SK-N-SH treated with all-trans-retinoic acid at 6 μM for 48 hours (cell line): ENCODE results near the gene HRAS.

ENCODE experiments used
- ATAC-seq: fragments of 200-7000 bp; cut with Tn5 transposase; 3 replicates; pipeline ENCODE4 v1.9.1; 2020; ENCODE audit warnings: mild to moderate bottlenecking, moderate library complexity
- ARNTL ChIP-seq: fragments of 450-650 bp; formaldehyde crosslinking; IDR thresholded peaks from 2 replicates; pipeline ENCODE4 v1.5.0; 2020; ENCODE audit warnings: low read depth, mild to moderate bottlenecking, moderate library complexity, borderline replicate concordance
- BACH2 ChIP-seq: fragments of 250-450 bp; sonication (Bioruptor Pico); IDR thresholded peaks from 2 replicates; pipeline ENCODE4 v1.9.0; 2021; ENCODE audit warnings: mild to moderate bottlenecking, borderline replicate concordance
- CSDC2 ChIP-seq: fragments of 250-450 bp; sonication (Bioruptor Pico); IDR thresholded peaks from 2 replicates; pipeline ENCODE4 v1.5.0; 2020; ENCODE audit warnings: mild to moderate bottlenecking, moderate library complexity
- ESRRG ChIP-seq: fragments of 250-450 bp; sonication (Bioruptor Pico); IDR thresholded peaks from 2 replicates; pipeline ENCODE4 v1.6.1; 2021; ENCODE audit warnings: mild to moderate bottlenecking
- GLIS3 ChIP-seq: fragments of 250-450 bp; sonication (Bioruptor Pico); IDR thresholded peaks from 2 replicates; pipeline ENCODE4 v1.5.0; 2020; ENCODE audit warnings: mild to moderate bottlenecking, moderate library complexity
- ISL1 ChIP-seq: fragments of 250-450 bp; sonication (Bioruptor Pico); IDR thresholded peaks from 2 replicates; pipeline ENCODE4 v2.1.2; 2022; ENCODE audit warnings: mild to moderate bottlenecking, moderate library complexity
- OSR1 ChIP-seq: fragments of 250-450 bp; sonication (Bioruptor Pico); IDR thresholded peaks from 2 replicates; pipeline ENCODE4 v1.8.0; 2022; ENCODE audit warnings: moderate library complexity, mild to moderate bottlenecking, inconsistent platforms
- PPARA ChIP-seq: fragments of 250-450 bp; sonication (Bioruptor Pico); IDR thresholded peaks from 2 replicates; pipeline ENCODE4 v1.5.0; 2020; ENCODE audit warnings: mild to moderate bottlenecking, borderline replicate concordance
- RARB ChIP-seq: fragments of 250-450 bp; sonication (Bioruptor Pico); IDR thresholded peaks from 2 replicates; pipeline ENCODE4 v1.8.0; 2021; ENCODE audit warnings: mild to moderate bottlenecking, moderate library complexity
- SNAI2 ChIP-seq: fragments of 250-450 bp; sonication (Bioruptor Pico); IDR thresholded peaks from 2 replicates; pipeline ENCODE4 v1.5.0; 2020; ENCODE audit warnings: mild to moderate bottlenecking, moderate library complexity
- TCF4 ChIP-seq: fragments of 250-450 bp; sonication (Bioruptor Pico); IDR thresholded peaks from 2 replicates; pipeline ENCODE4 v1.8.0; 2021; ENCODE audit warnings: mild to moderate bottlenecking, moderate library complexity, borderline replicate concordance
- TOX ChIP-seq: fragments of 250-450 bp; sonication (Bioruptor Pico); IDR thresholded peaks from 2 replicates; pipeline ENCODE4 v1.8.0; 2021; ENCODE audit warnings: mild to moderate bottlenecking, moderate library complexity, borderline replicate concordance
- ZC3H10 ChIP-seq: fragments of 250-450 bp; sonication (Bioruptor Pico); IDR thresholded peaks from 2 replicates; pipeline ENCODE4 v1.5.1; 2021; ENCODE audit warnings: mild to moderate bottlenecking, moderate library complexity
- ZFP3 ChIP-seq: fragments of 250-450 bp; sonication (Bioruptor Pico); IDR thresholded peaks from 2 replicates; pipeline ENCODE4 v1.5.0; 2020; ENCODE audit warnings: mild to moderate bottlenecking, moderate library complexity
- ZFP30 ChIP-seq: fragments of 450-650 bp; formaldehyde crosslinking; IDR thresholded peaks from 2 replicates; pipeline ENCODE4 v1.5.0; 2022; ENCODE audit warnings: mild to moderate bottlenecking, moderate library complexity
- ZNF565 ChIP-seq: fragments of 450-650 bp; formaldehyde crosslinking; conservative IDR thresholded peaks from 2 replicates; pipeline ENCODE4 v1.5.0; 2020; ENCODE audit warnings: low read depth, mild to moderate bottlenecking, moderate library complexity
- ZNF70 ChIP-seq: fragments of 450-650 bp; formaldehyde crosslinking; IDR thresholded peaks from 2 replicates; pipeline ENCODE4 v1.5.0; 2020; ENCODE audit warnings: mild to moderate bottlenecking, moderate library complexity
- ZNF8 ChIP-seq: fragments of 450-650 bp; formaldehyde crosslinking; IDR thresholded peaks from 2 replicates; pipeline ENCODE4 v1.5.0; 2020; ENCODE audit warnings: mild to moderate bottlenecking, moderate library complexity
- TF ChIP-seq, protein P1 (sequence below): fragments of 250-450 bp; sonication (Bioruptor Pico); IDR thresholded peaks from 2 replicates; pipeline ENCODE4 v1.5.1; 2020; ENCODE audit warnings: low read depth, mild to moderate bottlenecking, moderate library complexity
- TF ChIP-seq, protein P2 (sequence below): fragments of 250-450 bp; sonication (Bioruptor Pico); IDR thresholded peaks from 2 replicates; pipeline ENCODE4 v1.5.0; 2020; ENCODE audit warnings: mild to moderate bottlenecking, moderate library complexity
- TF ChIP-seq, protein P3 (sequence below): fragments of 250-450 bp; sonication (Bioruptor Pico); IDR thresholded peaks from 2 replicates; pipeline ENCODE4 v1.8.0; 2021; ENCODE audit warnings: low read depth, mild to moderate bottlenecking, moderate library complexity, borderline replicate concordance
- TF ChIP-seq, protein P4 (sequence below): fragments of 250-450 bp; sonication (Bioruptor Pico); IDR thresholded peaks from 2 replicates; pipeline ENCODE4 v1.5.1; 2021; ENCODE audit warnings: mild to moderate bottlenecking, moderate library complexity
- TF ChIP-seq, protein P5 (sequence below): fragments of 250-450 bp; sonication (Bioruptor Pico); IDR thresholded peaks from 2 replicates; pipeline ENCODE4 v1.8.0; 2020; ENCODE audit warnings: mild to moderate bottlenecking, moderate library complexity, borderline replicate concordance

Gene HRAS

DNA sequence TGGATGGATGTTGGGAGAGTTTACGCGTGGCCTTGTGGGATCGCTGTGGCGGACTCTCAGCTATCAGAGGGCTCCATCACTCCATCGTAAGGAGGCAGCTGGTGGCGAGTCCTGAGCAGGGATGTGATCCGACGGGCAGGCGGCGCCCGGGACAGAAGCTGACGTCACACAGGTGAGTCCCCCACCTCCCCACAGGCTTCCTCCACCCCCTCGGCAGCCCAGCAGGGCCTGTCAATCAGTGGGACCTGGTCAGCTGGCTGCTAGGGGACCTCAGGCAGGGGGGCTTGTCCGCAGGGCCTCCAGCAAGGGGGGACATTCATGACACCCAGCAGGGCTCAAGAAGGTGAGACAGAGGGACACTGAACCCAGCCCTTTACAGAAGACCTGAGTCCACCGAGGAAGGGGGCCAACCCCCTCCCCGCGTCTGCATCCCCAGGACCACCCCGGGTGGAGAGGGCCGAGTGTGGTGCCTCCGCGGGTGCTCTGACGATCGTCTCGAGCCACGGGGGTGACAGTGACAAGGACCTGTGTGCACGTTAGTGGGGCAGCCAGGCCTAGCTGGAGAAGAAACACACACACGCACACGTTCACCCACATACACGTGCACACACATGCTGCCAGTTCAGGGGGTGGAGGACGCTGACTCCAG lies 7.1 kb downstream of the HRAS start:
- TF ChIP-seq ISL1 (CRISPR knock-in tag) (no peak), RARB (no peak), ZFP3 (no peak), GLIS3 (CRISPR knock-in tag) (no peak), CSDC2 (no peak), TOX (CRISPR knock-in tag) (no peak), TCF4 (CRISPR knock-in tag) (no peak), ZNF8 (CRISPR knock-in tag) (no peak), PPARA (CRISPR knock-in tag) (no peak), ZC3H10 (CRISPR knock-in tag) (no peak), ZNF70 (CRISPR knock-in tag) (no peak), ZNF565 (CRISPR knock-in tag) (no peak), ARNTL (CRISPR knock-in tag) (no peak), ESRRG (no peak), BACH2 (CRISPR knock-in tag) (no peak)
- TF ChIP-seq, protein P1, sequence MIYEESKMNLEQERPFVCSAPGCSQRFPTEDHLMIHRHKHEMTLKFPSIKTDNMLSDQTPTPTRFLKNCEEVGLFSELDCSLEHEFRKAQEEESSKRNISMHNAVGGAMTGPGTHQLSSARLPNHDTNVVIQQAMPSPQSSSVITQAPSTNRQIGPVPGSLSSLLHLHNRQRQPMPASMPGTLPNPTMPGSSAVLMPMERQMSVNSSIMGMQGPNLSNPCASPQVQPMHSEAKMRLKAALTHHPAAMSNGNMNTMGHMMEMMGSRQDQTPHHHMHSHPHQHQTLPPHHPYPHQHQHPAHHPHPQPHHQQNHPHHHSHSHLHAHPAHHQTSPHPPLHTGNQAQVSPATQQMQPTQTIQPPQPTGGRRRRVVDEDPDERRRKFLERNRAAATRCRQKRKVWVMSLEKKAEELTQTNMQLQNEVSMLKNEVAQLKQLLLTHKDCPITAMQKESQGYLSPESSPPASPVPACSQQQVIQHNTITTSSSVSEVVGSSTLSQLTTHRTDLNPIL (CRISPR knock-in tag) = no peak
- TF ChIP-seq, protein P2, sequence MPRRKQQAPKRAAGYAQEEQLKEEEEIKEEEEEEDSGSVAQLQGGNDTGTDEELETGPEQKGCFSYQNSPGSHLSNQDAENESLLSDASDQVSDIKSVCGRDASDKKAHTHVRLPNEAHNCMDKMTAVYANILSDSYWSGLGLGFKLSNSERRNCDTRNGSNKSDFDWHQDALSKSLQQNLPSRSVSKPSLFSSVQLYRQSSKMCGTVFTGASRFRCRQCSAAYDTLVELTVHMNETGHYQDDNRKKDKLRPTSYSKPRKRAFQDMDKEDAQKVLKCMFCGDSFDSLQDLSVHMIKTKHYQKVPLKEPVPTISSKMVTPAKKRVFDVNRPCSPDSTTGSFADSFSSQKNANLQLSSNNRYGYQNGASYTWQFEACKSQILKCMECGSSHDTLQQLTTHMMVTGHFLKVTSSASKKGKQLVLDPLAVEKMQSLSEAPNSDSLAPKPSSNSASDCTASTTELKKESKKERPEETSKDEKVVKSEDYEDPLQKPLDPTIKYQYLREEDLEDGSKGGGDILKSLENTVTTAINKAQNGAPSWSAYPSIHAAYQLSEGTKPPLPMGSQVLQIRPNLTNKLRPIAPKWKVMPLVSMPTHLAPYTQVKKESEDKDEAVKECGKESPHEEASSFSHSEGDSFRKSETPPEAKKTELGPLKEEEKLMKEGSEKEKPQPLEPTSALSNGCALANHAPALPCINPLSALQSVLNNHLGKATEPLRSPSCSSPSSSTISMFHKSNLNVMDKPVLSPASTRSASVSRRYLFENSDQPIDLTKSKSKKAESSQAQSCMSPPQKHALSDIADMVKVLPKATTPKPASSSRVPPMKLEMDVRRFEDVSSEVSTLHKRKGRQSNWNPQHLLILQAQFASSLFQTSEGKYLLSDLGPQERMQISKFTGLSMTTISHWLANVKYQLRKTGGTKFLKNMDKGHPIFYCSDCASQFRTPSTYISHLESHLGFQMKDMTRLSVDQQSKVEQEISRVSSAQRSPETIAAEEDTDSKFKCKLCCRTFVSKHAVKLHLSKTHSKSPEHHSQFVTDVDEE = no peak
- TF ChIP-seq, protein P3, sequence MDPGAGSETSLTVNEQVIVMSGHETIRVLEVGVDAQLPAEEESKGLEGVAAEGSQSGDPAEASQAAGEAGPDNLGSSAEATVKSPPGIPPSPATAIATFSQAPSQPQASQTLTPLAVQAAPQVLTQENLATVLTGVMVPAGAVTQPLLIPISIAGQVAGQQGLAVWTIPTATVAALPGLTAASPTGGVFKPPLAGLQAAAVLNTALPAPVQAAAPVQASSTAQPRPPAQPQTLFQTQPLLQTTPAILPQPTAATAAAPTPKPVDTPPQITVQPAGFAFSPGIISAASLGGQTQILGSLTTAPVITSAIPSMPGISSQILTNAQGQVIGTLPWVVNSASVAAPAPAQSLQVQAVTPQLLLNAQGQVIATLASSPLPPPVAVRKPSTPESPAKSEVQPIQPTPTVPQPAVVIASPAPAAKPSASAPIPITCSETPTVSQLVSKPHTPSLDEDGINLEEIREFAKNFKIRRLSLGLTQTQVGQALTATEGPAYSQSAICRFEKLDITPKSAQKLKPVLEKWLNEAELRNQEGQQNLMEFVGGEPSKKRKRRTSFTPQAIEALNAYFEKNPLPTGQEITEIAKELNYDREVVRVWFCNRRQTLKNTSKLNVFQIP (CRISPR knock-in tag) = no peak
- ATAC-seq = no peak

DNA sequence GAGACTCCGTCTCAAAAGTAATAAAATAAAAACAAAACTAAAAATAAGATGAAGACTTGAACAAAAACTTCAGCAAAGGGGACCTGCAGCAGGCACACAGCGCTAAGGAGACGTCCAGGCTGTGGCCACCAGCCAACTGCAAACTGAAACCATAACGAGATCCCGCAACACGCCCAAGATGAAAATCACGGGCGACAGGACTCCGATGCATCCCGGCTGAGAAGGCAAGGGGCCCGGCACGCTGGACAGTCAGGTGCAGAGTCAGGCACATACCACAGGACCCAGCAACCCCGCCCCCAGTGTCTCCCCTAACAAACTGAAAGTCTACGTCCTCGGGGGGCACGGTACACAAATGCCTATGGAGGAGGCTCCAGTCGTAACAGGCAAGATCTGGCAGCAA lies 9.2 kb downstream of the HRAS start:
- TF ChIP-seq, protein P4, sequence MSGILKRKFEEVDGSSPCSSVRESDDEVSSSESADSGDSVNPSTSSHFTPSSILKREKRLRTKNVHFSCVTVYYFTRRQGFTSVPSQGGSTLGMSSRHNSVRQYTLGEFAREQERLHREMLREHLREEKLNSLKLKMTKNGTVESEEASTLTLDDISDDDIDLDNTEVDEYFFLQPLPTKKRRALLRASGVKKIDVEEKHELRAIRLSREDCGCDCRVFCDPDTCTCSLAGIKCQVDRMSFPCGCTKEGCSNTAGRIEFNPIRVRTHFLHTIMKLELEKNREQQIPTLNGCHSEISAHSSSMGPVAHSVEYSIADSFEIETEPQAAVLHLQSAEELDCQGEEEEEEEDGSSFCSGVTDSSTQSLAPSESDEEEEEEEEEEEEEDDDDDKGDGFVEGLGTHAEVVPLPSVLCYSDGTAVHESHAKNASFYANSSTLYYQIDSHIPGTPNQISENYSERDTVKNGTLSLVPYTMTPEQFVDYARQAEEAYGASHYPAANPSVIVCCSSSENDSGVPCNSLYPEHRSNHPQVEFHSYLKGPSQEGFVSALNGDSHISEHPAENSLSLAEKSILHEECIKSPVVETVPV (CRISPR knock-in tag) = no peak
- TF ChIP-seq ZC3H10 (CRISPR knock-in tag) (no peak), RARB (no peak), CSDC2 (no peak), TOX (CRISPR knock-in tag) (no peak), ZNF565 (CRISPR knock-in tag) (no peak), ZFP30 (CRISPR knock-in tag) (no peak), TCF4 (CRISPR knock-in tag) (no peak), ZNF8 (CRISPR knock-in tag) (no peak), PPARA (CRISPR knock-in tag) (no peak), ZFP3 (no peak), OSR1 (no peak), SNAI2 (CRISPR knock-in tag) (no peak)
- TF ChIP-seq, protein P3 (CRISPR knock-in tag) = no peak
- TF ChIP-seq, protein P5, sequence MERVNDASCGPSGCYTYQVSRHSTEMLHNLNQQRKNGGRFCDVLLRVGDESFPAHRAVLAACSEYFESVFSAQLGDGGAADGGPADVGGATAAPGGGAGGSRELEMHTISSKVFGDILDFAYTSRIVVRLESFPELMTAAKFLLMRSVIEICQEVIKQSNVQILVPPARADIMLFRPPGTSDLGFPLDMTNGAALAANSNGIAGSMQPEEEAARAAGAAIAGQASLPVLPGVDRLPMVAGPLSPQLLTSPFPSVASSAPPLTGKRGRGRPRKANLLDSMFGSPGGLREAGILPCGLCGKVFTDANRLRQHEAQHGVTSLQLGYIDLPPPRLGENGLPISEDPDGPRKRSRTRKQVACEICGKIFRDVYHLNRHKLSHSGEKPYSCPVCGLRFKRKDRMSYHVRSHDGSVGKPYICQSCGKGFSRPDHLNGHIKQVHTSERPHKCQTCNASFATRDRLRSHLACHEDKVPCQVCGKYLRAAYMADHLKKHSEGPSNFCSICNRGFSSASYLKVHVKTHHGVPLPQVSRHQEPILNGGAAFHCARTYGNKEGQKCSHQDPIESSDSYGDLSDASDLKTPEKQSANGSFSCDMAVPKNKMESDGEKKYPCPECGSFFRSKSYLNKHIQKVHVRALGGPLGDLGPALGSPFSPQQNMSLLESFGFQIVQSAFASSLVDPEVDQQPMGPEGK (CRISPR knock-in tag) = no peak
- TF ChIP-seq, protein P2 = no peak
- no peak for ATAC-seq
